GM12874 (cell line): ENCODE data around the gene SPOCK2.

ENCODE experiments used
- CTCF ChIP-seq: IDR thresholded peaks from 2 replicates; pipeline ENCODE4 v1.5.1; 2011; ENCODE audit warnings: low read depth, mild to moderate bottlenecking, control low read depth, low read length, moderate library complexity; ENCODE audit not compliant: insufficient read depth

Gene SPOCK2

DNA sequence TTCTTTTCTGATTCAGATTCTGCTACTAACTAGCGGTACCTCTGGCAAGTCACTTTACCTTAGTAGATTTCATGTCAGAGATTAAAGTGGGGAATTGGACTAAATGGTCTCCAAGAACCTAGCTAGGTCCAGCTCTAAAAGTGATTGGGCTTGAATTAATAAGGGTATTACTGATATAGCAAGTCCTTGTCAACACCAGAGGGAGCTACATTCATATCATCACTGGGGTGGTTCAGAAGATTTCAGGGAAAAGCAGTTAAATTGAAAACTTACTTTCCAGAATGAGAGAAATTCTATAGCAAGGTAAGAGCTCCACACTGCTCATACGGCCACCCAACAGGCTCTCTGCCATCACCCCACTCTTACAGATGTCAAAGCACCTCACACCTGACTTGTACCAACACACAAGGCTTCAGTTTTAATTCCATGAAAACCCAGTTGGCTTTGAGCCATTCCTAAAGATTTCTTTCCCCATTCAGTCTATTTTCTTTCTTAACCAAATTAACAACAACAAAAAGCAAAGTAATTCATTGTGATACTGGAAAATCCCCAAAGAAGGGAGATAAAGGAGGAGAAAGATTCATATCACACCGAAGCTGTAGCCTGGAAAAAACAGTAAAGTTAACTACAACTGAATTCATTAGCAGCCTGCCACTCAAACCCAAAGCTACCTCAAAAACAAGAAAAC lies 38.0 kb upstream of the SPOCK2 start:
- no peak for TF ChIP-seq CTCF

GRCh38 chr10:72124989-72125388 lies 36.6 kb upstream of the SPOCK2 start:
- no peak for TF ChIP-seq CTCF

GRCh38 chr10:72124381-72124780 lies 36.0 kb upstream of the SPOCK2 start:
- no peak for TF ChIP-seq CTCF

GRCh38 chr10:72123616-72124015 lies 35.3 kb upstream of the SPOCK2 start:
- TF ChIP-seq CTCF, result no peak

- no peak for TF ChIP-seq CTCF
Observed at GRCh38 chr10:72122221-72122620, 33.9 kb upstream of the SPOCK2 start.

DNA sequence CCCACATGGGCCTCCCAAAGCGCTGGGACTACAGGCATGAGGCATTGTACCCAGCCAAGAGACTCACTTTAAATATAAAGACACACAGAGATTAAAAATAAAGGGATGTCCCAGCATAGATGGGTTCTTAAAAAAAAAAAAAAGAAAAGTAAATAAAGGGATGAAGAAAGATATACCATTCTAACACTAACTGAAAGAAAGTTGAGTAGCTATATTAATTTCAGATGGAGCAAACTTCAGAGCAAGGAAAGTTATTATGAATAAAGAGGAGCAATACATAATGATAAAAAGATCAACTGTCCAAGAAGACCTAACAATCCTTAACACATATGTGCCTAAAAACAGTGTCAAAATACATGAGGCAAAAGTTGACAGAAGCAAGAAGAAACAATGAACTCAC lies 33.0 kb upstream of the SPOCK2 start:
- no peak for TF ChIP-seq CTCF

GRCh38 chr10:72116372-72116771 lies 28.0 kb upstream of the SPOCK2 start:
- TF ChIP-seq CTCF, result no peak
